Upper lobe of right lung (tissue), 1 donor: ENCODE data around the gene COL4A1. TPM values are rescaled to one million over a fixed set of nuclear protein-coding genes. Genes with fewer than 3 reads are reported as not detected.

Experiments
- ATAC-seq: fragments of 200-7000 bp; cut with Tn5 transposase; one replicate; pipeline ENCODE4 v1.9.1; 2020; ENCODE audit warnings: mild to moderate bottlenecking, moderate library complexity
- DNase-seq: peaks from one replicate; pipeline ENCODE4 v3.0.0-alpha.2; 2020
- H3K27ac ChIP-seq: fragments of 200-600 bp; one replicate; pipeline ENCODE4 v1.8.0; 2022
- H3K27me3 ChIP-seq: fragments of 200-600 bp; one replicate; pipeline ENCODE4 v1.8.0; 2022; ENCODE audit warnings: mild to moderate bottlenecking
- H3K36me3 ChIP-seq: fragments of 200-600 bp; one replicate; pipeline ENCODE4 v1.8.0; 2022
- H3K4me1 ChIP-seq: fragments of 200-600 bp; one replicate; pipeline ENCODE4 v1.8.0; 2022
- H3K4me3 ChIP-seq: fragments of 200-600 bp; one replicate; pipeline ENCODE4 v1.8.0; 2022; ENCODE audit warnings: mild to moderate bottlenecking
- H3K9me3 ChIP-seq: fragments of 200-600 bp; one replicate; pipeline ENCODE4 v1.8.0; 2022
- CTCF ChIP-seq: fragments of 200-600 bp; IDR thresholded peaks from one replicate; pipeline ENCODE4 v1.8.0; 2022; ENCODE audit warnings: antibody characterized with exemption
- intact Hi-C: fragments of 100-400 bp; cut with DNase I; formaldehyde crosslinking; loops from one replicate; pipeline ENCODE4 v1.11.0; 2022
- total RNA-seq: library from RNA; stranded (reverse); fragmentation: NEBNext Ultra II Directional; extraction: Animal tissue kit (Norgen Biotek cat#: 25700); gene quantifications from one replicate; pipeline ENCODE4 v1.2.1, GENCODE V29; 2021
- donor health status: DM: no; HTN: yes; CAD: no; lungs with severe emphysema.

The COL4A1 gene
- total RNA-seq, 1 donor from 2014 or later, result 242 TPM

GRCh38 chr13:110197026-110197425 is 109.9 kb downstream of the COL4A1 start:
- Histone ChIP-seq H3K4me3 (no peak overlapping the region), H3K36me3 (peaks cover 49% of the 10 kb centered on the region), H3K27ac (no peak overlapping the region), H3K9me3 (no peaks in the 10 kb centered on the region), H3K4me1 (no peaks in the 10 kb centered on the region), H3K27me3 (no peaks in the 10 kb centered on the region)
- TF ChIP-seq CTCF, result no peak
- ATAC-seq (no peak), DNase-seq (no peak)
- intact Hi-C loops, result no loop called here

GRCh38 chr13:110195547-110196485 is 111.1 kb downstream of the COL4A1 start:
- no peak overlapping the region for H3K4me3 ChIP-seq
- H3K9me3 ChIP-seq, result no peaks in the 10 kb centered on the region
- no peak for TF ChIP-seq CTCF
- ATAC-seq (no peak), DNase-seq (no peak)
- intact Hi-C loops, result no loop called here
- no peaks in the 10 kb centered on the region for H3K27me3 ChIP-seq
- H3K36me3 ChIP-seq, result peaks cover 55% of the 10 kb centered on the region
- no peak overlapping the region for H3K27ac ChIP-seq
- H3K4me1 ChIP-seq, result no peaks in the 10 kb centered on the region

- Histone ChIP-seq H3K9me3 (no peaks in the 10 kb centered on the region), H3K4me3 (no peak overlapping the region), H3K4me1 (no peaks in the 10 kb centered on the region), H3K27me3 (no peaks in the 10 kb centered on the region), H3K36me3 (peaks cover 60% of the 10 kb centered on the region), H3K27ac (no peak overlapping the region)
- intact Hi-C loops, result no loop called here
- ATAC-seq (no peak), DNase-seq (no peak)
- TF ChIP-seq CTCF, result no peak
Measured at GRCh38 chr13:110194451-110194850, 112.5 kb downstream of the COL4A1 start.

- no peak overlapping the region for H3K4me3 ChIP-seq
- H3K27me3 ChIP-seq, result no peaks in the 10 kb centered on the region
- ATAC-seq (peak; percentile 11), DNase-seq (no peak)
- no peaks in the 10 kb centered on the region for H3K4me1 ChIP-seq
- no peak for TF ChIP-seq CTCF
- no peaks in the 10 kb centered on the region for H3K9me3 ChIP-seq
- H3K27ac ChIP-seq, result no peak overlapping the region
- intact Hi-C loops, result no loop called here
- H3K36me3 ChIP-seq, result peaks cover 53% of the 10 kb centered on the region
Measured at GRCh38 chr13:110193491-110193890, 113.5 kb downstream of the COL4A1 start.

- Histone ChIP-seq H3K27ac (no peak overlapping the region), H3K36me3 (peaks cover 48% of the 10 kb centered on the region), H3K27me3 (no peaks in the 10 kb centered on the region), H3K4me1 (no peaks in the 10 kb centered on the region), H3K9me3 (no peaks in the 10 kb centered on the region), H3K4me3 (no peak overlapping the region)
- intact Hi-C loops, result no loop called here
- DNase-seq, result no peak
- no peak for TF ChIP-seq CTCF
- no peak for ATAC-seq
Measured at GRCh38 chr13:110192472-110192871, 114.5 kb downstream of the COL4A1 start.
